ENCODE results near the gene ADAM12. TPM values are rescaled to one million over a fixed set of nuclear protein-coding genes. Genes with fewer than 3 reads are reported as not detected.

The ADAM12 gene
- total and polyA plus RNA-seq, 10 of the 15 experiments (the other 5 are each of a cell fraction or from before 2014, with no cell fraction given), result under 0.01 to 0.62 (median 0.04) TPM; not detected in 5

DNA sequence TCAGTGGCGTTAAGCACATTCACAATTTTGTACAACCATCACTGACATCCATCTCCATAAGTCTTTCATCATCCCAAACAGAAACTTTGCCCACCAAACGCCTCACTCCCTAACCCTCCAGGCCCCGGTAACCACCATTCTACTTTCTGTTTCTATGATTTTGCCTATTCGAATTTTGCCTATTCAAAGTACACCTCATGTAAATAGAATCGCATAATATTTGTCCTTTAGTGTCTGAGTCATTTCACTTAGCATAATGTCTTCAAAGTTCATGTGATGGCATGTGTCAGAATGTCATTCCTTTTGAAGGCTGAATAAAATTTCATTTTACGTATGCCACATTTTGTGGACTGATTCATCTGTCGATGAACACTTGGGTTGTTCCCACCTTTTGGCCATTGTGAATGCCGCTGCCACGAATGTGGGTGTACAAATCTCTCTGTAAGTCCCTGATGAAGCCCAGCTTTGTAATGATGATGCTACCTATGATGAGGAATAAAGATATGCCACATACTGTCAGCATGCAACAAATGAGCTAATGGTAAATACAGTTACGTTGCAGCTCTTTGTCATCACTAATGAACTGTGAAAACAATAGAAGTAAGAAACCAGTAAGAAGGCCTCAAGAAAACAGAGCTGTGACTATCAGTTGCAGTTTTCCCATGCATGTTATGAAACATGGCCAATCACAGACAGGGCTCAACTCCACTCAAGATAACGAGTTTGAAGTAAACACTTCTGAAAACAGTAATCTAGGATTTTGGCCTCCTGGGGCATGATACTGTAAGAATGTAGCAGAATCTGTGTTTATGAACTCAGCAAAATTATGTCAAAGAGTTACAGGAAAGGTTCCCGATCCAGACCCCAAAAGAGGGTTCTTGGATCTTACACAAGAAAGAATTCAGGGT, 120.0 kb downstream of the ADAM12 start (continued):
- TF ChIP-seq, protein P1, sequence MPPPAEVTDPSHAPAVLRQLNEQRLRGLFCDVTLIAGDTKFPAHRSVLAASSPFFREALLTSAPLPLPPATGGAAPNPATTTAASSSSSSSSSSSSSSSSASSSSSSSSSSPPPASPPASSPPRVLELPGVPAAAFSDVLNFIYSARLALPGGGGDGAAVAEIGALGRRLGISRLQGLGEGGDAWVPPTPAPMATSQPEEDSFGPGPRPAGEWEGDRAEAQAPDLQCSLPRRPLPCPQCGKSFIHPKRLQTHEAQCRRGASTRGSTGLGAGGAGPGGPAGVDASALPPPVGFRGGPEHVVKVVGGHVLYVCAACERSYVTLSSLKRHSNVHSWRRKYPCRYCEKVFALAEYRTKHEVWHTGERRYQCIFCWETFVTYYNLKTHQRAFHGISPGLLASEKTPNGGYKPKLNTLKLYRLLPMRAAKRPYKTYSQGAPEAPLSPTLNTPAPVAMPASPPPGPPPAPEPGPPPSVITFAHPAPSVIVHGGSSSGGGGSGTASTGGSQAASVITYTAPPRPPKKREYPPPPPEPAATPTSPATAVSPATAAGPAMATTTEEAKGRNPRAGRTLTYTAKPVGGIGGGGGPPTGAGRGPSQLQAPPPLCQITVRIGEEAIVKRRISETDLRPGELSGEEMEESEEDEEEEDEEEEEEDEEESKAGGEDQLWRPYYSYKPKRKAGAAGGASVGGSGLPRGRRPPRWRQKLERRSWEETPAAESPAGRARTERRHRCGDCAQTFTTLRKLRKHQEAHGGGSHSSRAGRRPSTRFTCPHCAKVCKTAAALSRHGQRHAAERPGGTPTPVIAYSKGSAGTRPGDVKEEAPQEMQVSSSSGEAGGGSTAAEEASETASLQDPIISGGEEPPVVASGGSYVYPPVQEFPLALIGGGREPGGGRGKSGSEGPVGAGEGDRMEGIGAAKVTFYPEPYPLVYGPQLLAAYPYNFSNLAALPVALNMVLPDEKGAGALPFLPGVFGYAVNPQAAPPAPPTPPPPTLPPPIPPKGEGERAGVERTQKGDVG (CRISPR knock-in tag; IDR thresholded peaks at IDR 0.05), result no peak
- TF ChIP-seq, protein P2, sequence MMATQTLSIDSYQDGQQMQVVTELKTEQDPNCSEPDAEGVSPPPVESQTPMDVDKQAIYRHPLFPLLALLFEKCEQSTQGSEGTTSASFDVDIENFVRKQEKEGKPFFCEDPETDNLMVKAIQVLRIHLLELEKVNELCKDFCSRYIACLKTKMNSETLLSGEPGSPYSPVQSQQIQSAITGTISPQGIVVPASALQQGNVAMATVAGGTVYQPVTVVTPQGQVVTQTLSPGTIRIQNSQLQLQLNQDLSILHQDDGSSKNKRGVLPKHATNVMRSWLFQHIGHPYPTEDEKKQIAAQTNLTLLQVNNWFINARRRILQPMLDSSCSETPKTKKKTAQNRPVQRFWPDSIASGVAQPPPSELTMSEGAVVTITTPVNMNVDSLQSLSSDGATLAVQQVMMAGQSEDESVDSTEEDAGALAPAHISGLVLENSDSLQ (IDR thresholded peaks at IDR 0.05), result no peak
- TF ChIP-seq RBBP5 (conservative IDR thresholded peaks at IDR 0.05) (no peak), CHD4 (IDR thresholded peaks at IDR 0.05) (no peak), JUND (IDR thresholded peaks at IDR 0.05; ENCODE audit: low read depth, low read length) (no peak), NRF1 (conservative IDR thresholded peaks at IDR 0.05; ENCODE audit: low read depth, low read length) (no peak)
- TF ChIP-seq, protein P3, sequence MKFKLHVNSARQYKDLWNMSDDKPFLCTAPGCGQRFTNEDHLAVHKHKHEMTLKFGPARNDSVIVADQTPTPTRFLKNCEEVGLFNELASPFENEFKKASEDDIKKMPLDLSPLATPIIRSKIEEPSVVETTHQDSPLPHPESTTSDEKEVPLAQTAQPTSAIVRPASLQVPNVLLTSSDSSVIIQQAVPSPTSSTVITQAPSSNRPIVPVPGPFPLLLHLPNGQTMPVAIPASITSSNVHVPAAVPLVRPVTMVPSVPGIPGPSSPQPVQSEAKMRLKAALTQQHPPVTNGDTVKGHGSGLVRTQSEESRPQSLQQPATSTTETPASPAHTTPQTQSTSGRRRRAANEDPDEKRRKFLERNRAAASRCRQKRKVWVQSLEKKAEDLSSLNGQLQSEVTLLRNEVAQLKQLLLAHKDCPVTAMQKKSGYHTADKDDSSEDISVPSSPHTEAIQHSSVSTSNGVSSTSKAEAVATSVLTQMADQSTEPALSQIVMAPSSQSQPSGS (IDR thresholded peaks at IDR 0.05; ENCODE audit: low read length), result no peak

Data from GM12878 (cell line).